GM19025 (cell line): Measurements from ENCODE around the gene S1PR5.

ENCODE experiments used
- ATAC-seq: cut with Tn5 transposase; IDR thresholded peaks from one replicate; pipeline ENCODE4 v1.9.1; 2021; ENCODE audit warnings: mild to moderate bottlenecking, low read depth, moderate library complexity; ENCODE audit not compliant: unreplicated experiment

The S1PR5 gene

DNA sequence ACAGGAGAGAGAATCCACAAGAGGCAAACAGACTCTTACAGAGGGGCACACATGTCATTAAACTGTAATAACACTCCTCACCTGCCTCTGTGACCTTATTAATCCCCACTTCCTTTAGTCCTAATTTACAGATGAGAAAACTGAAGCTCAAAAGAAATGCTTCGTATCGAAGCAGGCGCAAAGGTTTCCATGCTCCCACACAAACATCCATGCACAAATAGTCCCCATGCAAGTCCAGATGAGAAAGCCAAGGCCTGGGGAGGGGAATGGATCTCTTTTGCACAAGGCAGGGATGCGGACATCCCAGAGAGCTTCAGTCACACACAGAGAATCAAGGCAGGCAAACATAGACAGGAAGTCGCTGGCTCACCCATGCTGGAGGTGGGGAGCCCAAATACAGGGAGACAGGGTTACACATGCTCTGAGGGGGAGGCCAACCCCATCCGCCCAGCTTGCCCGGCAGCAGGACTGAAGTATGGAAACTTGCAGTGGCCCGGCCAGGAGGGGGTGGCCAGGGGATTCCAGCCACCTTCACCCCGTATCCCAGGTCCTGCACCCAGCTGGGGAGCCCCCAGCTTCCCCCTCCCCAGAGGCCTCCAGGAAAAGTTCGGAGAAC lies 468 bp downstream of the S1PR5 start:
- no peak for ATAC-seq

GRCh38 chr19:10516064-10516385 lies 1.2 kb downstream of the S1PR5 start:
- no peak for ATAC-seq

DNA sequence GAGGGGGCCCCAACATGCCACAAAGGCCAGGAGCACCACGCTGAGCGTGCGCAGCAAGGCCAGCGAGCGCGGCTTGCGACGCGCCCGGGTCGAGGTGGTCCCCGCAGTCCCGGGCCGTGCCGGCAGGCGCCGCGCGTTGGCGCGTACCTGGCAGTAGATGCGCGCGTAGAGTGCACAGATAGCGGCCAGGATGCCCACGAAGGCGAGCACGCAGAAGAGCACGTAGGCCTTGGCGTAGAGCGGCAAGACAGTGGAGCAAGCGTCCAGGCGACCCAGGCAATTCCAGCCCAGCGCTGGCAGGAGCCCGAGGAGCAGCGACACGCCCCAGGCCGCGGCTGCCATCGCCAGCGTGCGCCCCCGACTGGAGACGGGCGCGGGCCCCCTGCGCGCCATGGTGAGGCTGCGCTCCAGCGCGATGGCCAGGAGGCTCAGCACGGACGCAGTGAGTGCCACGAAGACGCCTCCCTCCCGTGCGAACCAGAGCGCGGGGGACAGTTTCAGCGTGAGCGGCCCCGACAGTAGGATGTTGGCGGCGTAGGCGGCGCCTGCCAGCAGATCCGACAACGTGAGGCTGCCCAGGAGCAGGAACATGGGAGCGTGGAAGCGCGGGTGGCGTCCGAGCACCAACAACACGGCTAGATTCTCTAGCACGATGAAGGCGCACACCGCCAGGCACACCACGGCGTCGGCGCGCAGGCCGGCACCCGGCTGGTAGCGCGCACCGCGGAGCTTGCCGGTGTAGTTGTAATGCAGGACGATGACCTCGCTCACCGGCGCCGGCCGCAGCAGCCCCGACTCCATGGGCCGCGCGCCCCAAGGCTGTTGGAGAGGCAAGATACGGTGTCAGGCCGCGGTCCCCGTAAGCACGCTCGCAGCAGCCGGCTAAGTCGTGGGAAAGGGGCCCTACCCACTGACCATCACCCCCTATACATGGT lies 2.8 kb downstream of the S1PR5 start:
- no peak for ATAC-seq

GRCh38 chr19:10513223-10513622 lies 4.0 kb downstream of the S1PR5 start:
- ATAC-seq, result no peak

- ATAC-seq, result no peak
These were observed 6.9 kb downstream of the S1PR5 start for GRCh38 chr19:10510301-10510802.

GRCh38 chr19:10508707-10509106 lies 8.5 kb downstream of the S1PR5 start:
- no peak for ATAC-seq

DNA sequence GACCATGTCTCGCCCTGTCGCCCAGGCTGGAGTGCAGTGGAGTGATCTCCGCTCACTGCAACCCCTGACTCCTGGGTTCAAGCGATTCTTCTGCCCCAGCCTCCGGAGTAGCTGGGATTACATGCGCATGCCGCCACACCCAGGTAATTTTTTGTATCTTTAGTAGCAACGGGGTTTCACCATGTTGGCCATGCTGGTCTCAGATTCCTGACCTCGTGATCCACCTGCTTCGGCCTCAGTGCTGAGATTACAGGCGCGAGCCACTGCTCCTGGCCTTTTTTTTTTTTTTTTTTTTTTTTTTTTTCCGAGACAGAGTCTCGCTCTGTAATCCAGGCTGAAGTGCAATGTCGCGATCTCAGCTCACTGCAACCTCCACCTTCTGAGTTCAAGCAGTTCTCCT lies 9.2 kb downstream of the S1PR5 start:
- no peak for ATAC-seq

- no peak for ATAC-seq
These were observed 11.5 kb downstream of the S1PR5 start for GRCh38 chr19:10505583-10506229.

DNA sequence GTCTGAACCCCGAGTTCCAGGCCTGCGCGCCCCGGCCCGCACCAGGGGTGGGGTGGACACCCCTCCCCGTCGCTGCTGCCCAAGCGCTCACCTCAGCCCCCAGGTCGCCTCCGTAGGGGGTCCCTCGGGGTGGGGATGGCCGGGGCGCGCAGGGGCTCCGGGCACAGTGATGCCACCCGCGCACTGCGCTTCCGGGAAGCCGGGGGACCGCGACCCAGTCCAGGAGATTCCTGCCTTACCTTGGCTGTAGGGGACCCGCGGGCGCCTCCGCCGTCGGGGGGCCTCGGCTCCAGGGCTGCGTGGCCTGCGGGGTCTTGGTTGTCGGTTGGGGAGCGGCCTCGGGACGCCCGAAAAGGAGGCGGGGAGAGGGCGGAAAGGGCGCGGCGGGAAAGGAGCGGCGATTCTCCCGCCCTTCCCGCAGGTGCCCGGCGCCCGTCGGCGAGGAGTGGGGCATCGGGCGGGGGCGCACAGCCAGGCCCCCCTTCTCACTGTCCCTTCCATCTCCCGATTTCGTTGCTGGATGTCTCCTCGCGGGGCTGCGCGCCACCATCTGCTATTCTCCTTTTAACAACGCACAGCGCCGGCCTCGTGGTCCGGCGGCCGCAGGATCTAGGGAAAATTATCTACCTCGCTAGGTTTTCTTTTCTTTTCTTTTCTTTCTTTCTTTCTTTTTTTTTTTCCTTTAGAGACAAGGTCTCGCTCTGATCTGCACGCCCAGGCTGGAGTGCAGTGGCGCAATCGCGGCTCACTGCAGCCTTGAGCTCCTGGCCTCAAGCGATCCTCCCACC lies 14.1 kb downstream of the S1PR5 start, which contains the start of gene KEAP1:
TSS of gene KEAP1 (minus strand) at position 355 of the 788 bp plus-strand sequence. CDS start 3,323 bp downstream, outside the sequence.
- ATAC-seq, result peak; percentile 22

GRCh38 chr19:10502524-10503001 lies 14.7 kb downstream of the S1PR5 start:
- peak; percentile 82 for ATAC-seq

GRCh38 chr19:10501971-10502523 lies 15.2 kb downstream of the S1PR5 start:
- ATAC-seq, result peak; percentile 29

DNA sequence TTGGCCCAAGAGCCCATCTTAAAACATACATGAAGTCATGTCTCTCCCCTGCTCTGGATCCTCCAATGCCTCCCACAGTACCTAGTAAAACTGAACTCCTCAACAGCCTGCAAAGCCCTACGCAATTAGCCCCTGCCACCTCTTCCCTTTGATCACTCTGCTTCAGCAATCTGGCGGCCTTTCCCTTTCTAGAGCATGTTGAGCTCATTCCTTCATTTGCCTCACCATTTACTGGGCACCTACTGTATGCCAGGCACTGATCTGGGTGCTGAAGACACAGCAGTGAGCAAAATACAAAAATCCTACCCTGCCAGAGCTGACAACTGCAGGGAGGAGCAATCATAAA lies 17.0 kb downstream of the S1PR5 start:
- no peak for ATAC-seq

DNA sequence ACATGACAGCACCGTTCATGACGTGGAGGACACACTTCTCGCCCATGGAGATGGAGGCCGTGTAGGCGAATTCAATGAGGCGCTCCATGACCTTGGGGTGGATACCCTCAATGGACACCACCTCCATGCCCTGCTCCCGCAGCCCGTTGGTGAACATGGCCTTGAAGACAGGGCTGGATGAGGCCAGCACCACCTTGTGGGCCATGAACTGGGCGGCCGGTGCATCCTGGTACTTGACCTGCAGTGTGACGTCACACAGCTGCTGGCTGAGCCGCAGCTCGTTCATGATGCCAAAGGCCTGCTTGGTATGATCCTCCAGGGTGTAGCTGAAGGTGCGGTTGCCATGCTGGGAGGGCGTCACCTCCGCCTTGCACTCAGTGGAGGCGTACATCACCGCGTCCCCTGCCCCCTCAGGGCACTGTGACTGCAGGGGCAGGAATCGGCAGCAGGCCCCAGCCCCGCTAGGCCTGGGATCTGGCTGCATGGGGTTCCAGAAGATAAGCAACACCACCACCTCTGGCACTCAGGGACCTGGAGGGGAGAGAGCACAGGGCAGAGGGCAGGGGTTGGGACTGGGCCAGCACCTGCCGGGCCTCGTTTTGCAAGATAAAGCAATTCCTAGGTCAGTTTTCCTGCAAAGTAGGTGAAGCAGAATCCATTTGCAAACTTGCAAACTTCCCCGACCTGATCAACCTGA lies 17.5 kb downstream of the S1PR5 start:
- ATAC-seq, result no peak

- no peak for ATAC-seq
These were observed 19.9 kb downstream of the S1PR5 start for GRCh38 chr19:10497371-10497770.

DNA sequence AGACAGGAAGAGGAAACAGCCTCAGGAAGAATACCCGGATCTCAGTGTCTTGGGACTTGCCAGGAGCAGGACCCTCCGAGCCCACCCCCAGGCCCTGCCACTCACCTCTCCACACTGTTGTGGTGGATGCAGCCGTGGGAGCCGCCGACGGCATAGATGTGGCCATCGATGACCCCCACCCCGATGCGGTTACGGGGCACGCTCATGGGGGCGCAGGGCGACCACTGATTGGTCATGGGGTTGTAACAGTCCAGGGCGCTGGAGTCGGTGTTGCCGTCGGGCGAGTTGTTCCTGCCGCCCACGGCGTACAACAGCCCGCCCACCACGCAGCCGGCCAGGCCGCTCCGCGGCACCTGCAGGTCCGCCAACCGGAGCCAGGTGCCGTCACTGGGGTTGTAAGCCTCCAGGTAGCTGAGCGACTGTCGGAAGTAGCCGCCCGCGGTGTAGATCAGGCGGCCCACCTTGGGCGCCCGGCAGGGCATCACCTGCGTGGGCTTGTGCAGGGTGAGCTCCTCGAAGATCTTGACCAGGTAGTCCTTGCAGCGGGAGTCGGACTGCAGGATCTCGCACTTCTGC lies 25.7 kb downstream of the S1PR5 start:
- ATAC-seq, result no peak

- no peak for ATAC-seq
These were observed 30.7 kb downstream of the S1PR5 start for GRCh38 chr19:10486551-10486950.

DNA sequence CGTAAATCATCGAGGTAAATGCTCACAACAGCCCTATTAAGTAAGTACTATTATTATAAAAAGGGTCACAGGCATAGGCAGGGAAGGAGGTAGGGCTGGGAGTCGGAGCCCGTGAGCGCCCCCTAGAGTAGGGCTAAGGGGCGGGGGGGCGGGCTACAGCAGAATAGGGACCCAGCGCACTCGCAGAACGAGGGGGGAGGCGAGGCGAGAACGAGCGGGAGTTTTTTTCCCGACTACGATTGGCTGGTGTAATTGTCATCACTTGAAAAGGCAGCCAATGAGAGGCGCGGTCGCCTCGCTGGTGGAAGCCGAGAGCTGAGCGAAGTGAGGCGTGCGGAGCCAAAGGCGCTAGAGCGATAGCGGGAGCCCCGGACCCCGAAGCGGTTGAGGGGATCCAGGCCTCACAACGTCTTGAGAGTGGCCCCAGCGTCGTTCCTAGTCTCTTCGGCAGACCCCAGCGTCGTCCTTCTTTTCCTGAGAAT lies 38.3 kb downstream of the S1PR5 start:
- no peak for ATAC-seq

- ATAC-seq, result no peak
These were observed 38.8 kb downstream of the S1PR5 start for GRCh38 chr19:10478476-10478875.

GRCh38 chr19:10474962-10475451 lies 42.2 kb downstream of the S1PR5 start:
- no peak for ATAC-seq
